IMR-90 (cell line): Measurements from ENCODE around the gene PLA2G2C. TPM values are rescaled to one million over a fixed set of nuclear protein-coding genes. Genes with fewer than 3 reads are reported as not detected.

Experiments used
- ATAC-seq: fragments of 200-7000 bp; cut with Tn5 transposase; 2 replicates; pipeline ENCODE4 v1.9.1; 2020; ENCODE audit warnings: low read depth, mild to moderate bottlenecking, moderate library complexity
- BruUV-seq: library from RNA; stranded (reverse); fragments of 400-500 nt; replicated peaks from 2 replicates; lab custom pipeline; 2021; lab: Mats Ljungman, UMichigan
- CTCF ChIA-PET: fragments of 300-600 bp; formaldehyde crosslinking; extraction: SDS; loops from one replicate; lab custom pipeline; 2021; ENCODE audit warnings: antibody characterized with exemption; lab: Yijun Ruan, JAX
- POLR2A ChIA-PET: fragments of 300-600 bp; sonication (Branson Sonifier 250); formaldehyde crosslinking; loops from one replicate; lab custom pipeline; 2022; ENCODE audit warnings: antibody characterized with exemption; ENCODE audit not compliant: unreplicated experiment; lab: Charles Lee
- DNase-seq: peaks from one replicate; pipeline ENCODE4 v3.0.0; 2013
- H2AFZ ChIP-seq: replicated peaks from 2 replicates; pipeline ENCODE3; 2013; ENCODE audit warnings: low read length, mild to moderate bottlenecking; ENCODE audit not compliant: poor library complexity
- H2AK5ac ChIP-seq: 2 replicates; pipeline ENCODE4 v1.6.1; 2013; ENCODE audit warnings: low read depth, low read length, inconsistent platforms
- H2AK9ac ChIP-seq: replicated peaks from 2 replicates; pipeline ENCODE3; 2013; ENCODE audit warnings: mild to moderate bottlenecking, low read depth, low read length, moderate library complexity; ENCODE audit not compliant: poor library complexity
- H2BK120ac ChIP-seq: 2 replicates; pipeline ENCODE4 v1.6.1; 2013; ENCODE audit warnings: low read depth, low read length, inconsistent platforms
- H2BK15ac ChIP-seq: 3 replicates; pipeline ENCODE4 v1.6.1; 2013; ENCODE audit warnings: low read depth, low read length, inconsistent platforms
- H2BK20ac ChIP-seq: 2 replicates; pipeline ENCODE4 v1.6.1; 2013; ENCODE audit warnings: low read depth, mild to moderate bottlenecking, inconsistent platforms, low read length, moderate library complexity
- H2BK5ac ChIP-seq: 2 replicates; pipeline ENCODE4 v1.6.1; 2013; ENCODE audit warnings: mild to moderate bottlenecking, low read depth, low read length, inconsistent platforms; ENCODE audit not compliant: poor library complexity, severe bottlenecking
- H3K14ac ChIP-seq: replicated peaks from 2 replicates; pipeline ENCODE4 v1.6.1; 2013; ENCODE audit warnings: low read depth, low read length, inconsistent platforms
- H3K18ac ChIP-seq: 2 replicates; pipeline ENCODE4 v1.6.1; 2013; ENCODE audit warnings: low read depth, low read length, control low read depth
- H3K23ac ChIP-seq: 2 replicates; pipeline ENCODE4 v1.6.1; 2013; ENCODE audit warnings: low read depth, low read length, inconsistent platforms
- H3K27ac ChIP-seq: 2 replicates; pipeline ENCODE4 v1.5.1; 2013; ENCODE audit warnings: mild to moderate bottlenecking, control low read depth, low read length; ENCODE audit not compliant: insufficient read depth
- H3K27me3 ChIP-seq: 2 replicates; pipeline ENCODE4 v1.6.1; 2013; ENCODE audit warnings: low read length; ENCODE audit not compliant: control insufficient read depth, insufficient read depth
- H3K36me3 ChIP-seq: 2 replicates; pipeline ENCODE4 v1.6.1; 2013; ENCODE audit warnings: low read length, mixed read lengths; ENCODE audit not compliant: control insufficient read depth, insufficient read depth
- H3K4ac ChIP-seq: 2 replicates; pipeline ENCODE4 v1.6.1; 2013; ENCODE audit warnings: low read depth, low read length, inconsistent platforms
- H3K4me1 ChIP-seq: 2 replicates; pipeline ENCODE4 v1.6.1; 2013; ENCODE audit warnings: low read length, mixed read lengths; ENCODE audit not compliant: control insufficient read depth, insufficient read depth
- H3K4me2 ChIP-seq: 2 replicates; pipeline ENCODE4 v1.6.1; 2013; ENCODE audit warnings: low read depth, mild to moderate bottlenecking, control low read depth, low read length, moderate library complexity
- H3K4me3 ChIP-seq: 2 replicates; pipeline ENCODE4 v1.5.1; 2013; ENCODE audit warnings: low read depth, mild to moderate bottlenecking, control low read depth, low read length, moderate library complexity; ENCODE audit not compliant: insufficient read depth
- H3K56ac ChIP-seq: 2 replicates; pipeline ENCODE4 v1.6.1; 2013; ENCODE audit warnings: low read length, inconsistent platforms; ENCODE audit not compliant: insufficient read depth; ENCODE audit errors: extremely low read depth
- H3K79me1 ChIP-seq, 2 experiments: 2 replicates each; pipeline ENCODE4 v1.6.1; 2013; ENCODE audit warnings: low read length in 2 of 2, inconsistent platforms in 1 of 2, low read depth in 1 of 2
- H3K9ac ChIP-seq: 2 replicates; pipeline ENCODE4 v1.6.1; 2013; ENCODE audit warnings: low read depth, low read length, control low read depth
- H3K9me1 ChIP-seq: 2 replicates; pipeline ENCODE4 v1.6.1; 2013; ENCODE audit warnings: low read length, inconsistent platforms; ENCODE audit not compliant: insufficient read depth
- H3K9me3 ChIP-seq: 2 replicates; pipeline ENCODE4 v1.6.1; 2013; ENCODE audit warnings: low read length; ENCODE audit not compliant: control insufficient read depth, insufficient read depth
- H4K20me1 ChIP-seq: 2 replicates; pipeline ENCODE4 v1.6.1; 2013; ENCODE audit warnings: low read length, inconsistent platforms; ENCODE audit not compliant: insufficient read depth
- H4K5ac ChIP-seq: 2 replicates; pipeline ENCODE4 v1.6.1; 2013; ENCODE audit warnings: mild to moderate bottlenecking, low read depth, low read length, control low read depth
- H4K8ac ChIP-seq, 2 experiments: 2 replicates each; pipeline ENCODE4 v1.6.1; 2013; ENCODE audit warnings: low read depth in 2 of 2, low read length in 2 of 2, control low read depth in 1 of 2, inconsistent platforms in 1 of 2
- H4K91ac ChIP-seq: 2 replicates; pipeline ENCODE4 v1.6.1; 2013; ENCODE audit warnings: low read depth, low read length, inconsistent platforms; ENCODE audit not compliant: insufficient read depth
- CEBPB ChIP-seq: IDR thresholded peaks from 2 replicates; pipeline ENCODE4 v1.6.1; 2012; ENCODE audit warnings: low read depth, low read length, improper control_type of control experiment
- FOS ChIP-seq: fragments of 150-350 bp; IDR thresholded peaks from 2 replicates; pipeline ENCODE4 v1.6.1; 2016; ENCODE audit warnings: low read depth, low read length
- NFE2L2 ChIP-seq: fragments of 150-350 bp; IDR thresholded peaks from 2 replicates; pipeline ENCODE4 v1.6.1; 2016; ENCODE audit warnings: low read depth, mild to moderate bottlenecking, low read length
- POLR2A ChIP-seq: IDR thresholded peaks from 2 replicates; pipeline ENCODE4 v1.6.1; 2012; ENCODE audit warnings: mild to moderate bottlenecking, low read depth, low read length
- RAD21 ChIP-seq: IDR thresholded peaks from 2 replicates; pipeline ENCODE4 v1.6.1; 2012; ENCODE audit warnings: low read length, improper control_type of control experiment
- RFX5 ChIP-seq: IDR thresholded peaks from 2 replicates; pipeline ENCODE4 v1.8.0; 2012; ENCODE audit warnings: low read depth, mild to moderate bottlenecking, low read length, moderate library complexity
- SMC3 ChIP-seq: fragments of 150-350 bp; IDR thresholded peaks from 2 replicates; pipeline ENCODE4 v1.6.1; 2016; ENCODE audit warnings: low read depth, mild to moderate bottlenecking, antibody characterized with exemption, low read length, moderate library complexity
- WGBS, 2 experiments: methylation state at CpG; one replicate each; pipeline versions ENCODE4 v1.1.5 to v1.1.7; 2013; ENCODE audit warnings: missing lambda C conversion rate in 2 of 2; ENCODE audit not compliant: insufficient read length in 1 of 2; ENCODE audit errors: extremely low coverage in 2 of 2; 5-methylcytosine and 5-hydroxymethylcytosine counted together
- dilution Hi-C: fragments of 300-500 bp; cut with HindIII; formaldehyde crosslinking; loops from one replicate; pipeline ENCODE4 v1.14.3; 2018; ENCODE audit warnings: low sequenced_read_pairs; ENCODE audit not compliant: unreplicated experiment
- in situ Hi-C: fragments of 300-500 bp; cut with MboI; formaldehyde crosslinking; loops from 3 replicates; pipeline ENCODE4 v1.14.3; 2019; ENCODE audit warnings: low sequenced_read_pairs, inconsistent platforms, mixed read lengths
- intact Hi-C: fragments of 100-400 bp; cut with micrococcal nuclease; formaldehyde crosslinking; loops from 2 replicates; pipeline ENCODE4 v1.10.0; 2022
- polyA plus RNA-seq, 3 experiments: library from polyadenylated mRNA; depleted of rRNA; stranded (reverse); fragments of >200 nt; gene quantifications; 2 replicates each; pipeline ENCODE4 v1.2.3, GENCODE V29; 2012; ENCODE audit warnings: low replicate concordance in 1 of 3
- total RNA-seq: library from RNA; depleted of rRNA; stranded (reverse); fragments of >200 nt; gene quantifications from 2 replicates; pipeline ENCODE4 v1.2.3, GENCODE V29; 2012
- TF ChIP-seq, protein P1 (sequence below): conservative IDR thresholded peaks from 2 replicates; pipeline ENCODE4 v1.5.1; 2012; ENCODE audit warnings: mild to moderate bottlenecking, low read depth, low read length, improper control_type of control experiment
- TF ChIP-seq, protein P2 (sequence below): fragments of 150-350 bp; IDR thresholded peaks from 2 replicates; pipeline ENCODE4 v1.6.1; 2017; ENCODE audit warnings: mild to moderate bottlenecking, antibody characterized with exemption, low read length, low read depth

Gene PLA2G2C
- total and polyA plus RNA-seq, 2 of the 4 experiments (the other 2 are of a cell fraction), result not detected

DNA sequence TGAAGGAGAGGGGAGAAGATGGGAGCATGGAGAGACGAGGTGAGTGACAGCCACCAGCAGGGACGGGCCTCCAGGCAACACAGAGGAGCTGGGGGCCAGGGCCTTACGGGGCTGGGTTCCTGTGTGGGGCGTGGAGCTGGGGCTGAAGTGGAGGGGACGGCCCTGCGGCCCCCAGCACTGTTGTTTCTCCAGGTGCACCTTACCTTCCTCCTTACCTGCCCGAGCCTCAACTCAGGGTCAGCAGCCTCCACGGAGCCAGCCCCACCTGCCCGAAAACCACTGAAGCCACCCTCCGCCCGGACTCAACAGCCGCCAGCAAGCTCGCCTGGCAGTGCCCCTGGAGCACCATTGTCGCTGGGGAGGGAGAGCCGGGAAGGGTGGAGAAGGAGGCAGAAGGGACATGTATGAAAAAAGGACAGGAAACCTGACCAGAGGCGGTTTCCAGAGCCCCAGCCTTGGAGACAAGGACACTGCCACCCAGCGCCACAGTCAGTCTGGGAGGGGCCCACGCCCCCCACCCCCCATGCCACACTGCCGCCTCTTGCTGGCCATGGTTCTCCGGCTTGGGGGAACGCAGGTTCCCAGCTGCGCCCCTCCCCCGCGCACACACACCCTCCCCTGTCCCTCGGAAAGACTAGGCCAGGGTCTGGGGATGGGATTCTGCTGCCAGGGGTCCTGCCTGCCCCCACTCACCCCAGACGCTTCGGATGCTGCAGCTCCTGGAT is 36.6 kb downstream of the PLA2G2C start:
- intact Hi-C loops, result loop anchor here (5.0 kb wide), 2 partner anchors 432 to 487 kb away; partner anchors contain the start of gene HTR6
- ChIA-PET POLR2A (no interaction called here), CTCF (interaction anchor here (1.0 kb wide), 1 partner anchor 231 kb away, joined by 3 read pairs; no protein-coding TSS in a partner anchor)
- H3K9me3 ChIP-seq, result no peaks in the 10 kb centered on the region
- DNase-seq (no peak), ATAC-seq (no peak)
- H4K8ac ChIP-seq, result no peak overlapping the region
- H4K20me1 ChIP-seq, result no peaks in the 10 kb centered on the region; the same call in 1 of the 2 replicates
- no peaks in the 10 kb centered on the region for H3K79me1 ChIP-seq
- H2AK9ac ChIP-seq, result no peak overlapping the region
- no peak overlapping the region for H2AFZ ChIP-seq
- no peak overlapping the region for H4K5ac ChIP-seq
- BruUV-seq, result no TSS peak
- WGBS, 2 experiments, result 100% methylated on average over 1 of the region's 27 CpGs; no CpG with 5 or more reads in 1 of the 2 experiments
- dilution Hi-C loops, result no loop called here
- no peak overlapping the region for H3K4me3 ChIP-seq
- no peaks in the 10 kb centered on the region for H3K9me1 ChIP-seq
- H3K4ac ChIP-seq, result no peak overlapping the region
- no peak overlapping the region for H3K14ac ChIP-seq
- H3K27ac ChIP-seq, result no peak overlapping the region
- TF ChIP-seq NFE2L2, result no peak
- TF ChIP-seq CEBPB, result no peak
- TF ChIP-seq RAD21, result no peak
- TF ChIP-seq SMC3, result no peak
- no peak for TF ChIP-seq RFX5
- TF ChIP-seq, protein P1, sequence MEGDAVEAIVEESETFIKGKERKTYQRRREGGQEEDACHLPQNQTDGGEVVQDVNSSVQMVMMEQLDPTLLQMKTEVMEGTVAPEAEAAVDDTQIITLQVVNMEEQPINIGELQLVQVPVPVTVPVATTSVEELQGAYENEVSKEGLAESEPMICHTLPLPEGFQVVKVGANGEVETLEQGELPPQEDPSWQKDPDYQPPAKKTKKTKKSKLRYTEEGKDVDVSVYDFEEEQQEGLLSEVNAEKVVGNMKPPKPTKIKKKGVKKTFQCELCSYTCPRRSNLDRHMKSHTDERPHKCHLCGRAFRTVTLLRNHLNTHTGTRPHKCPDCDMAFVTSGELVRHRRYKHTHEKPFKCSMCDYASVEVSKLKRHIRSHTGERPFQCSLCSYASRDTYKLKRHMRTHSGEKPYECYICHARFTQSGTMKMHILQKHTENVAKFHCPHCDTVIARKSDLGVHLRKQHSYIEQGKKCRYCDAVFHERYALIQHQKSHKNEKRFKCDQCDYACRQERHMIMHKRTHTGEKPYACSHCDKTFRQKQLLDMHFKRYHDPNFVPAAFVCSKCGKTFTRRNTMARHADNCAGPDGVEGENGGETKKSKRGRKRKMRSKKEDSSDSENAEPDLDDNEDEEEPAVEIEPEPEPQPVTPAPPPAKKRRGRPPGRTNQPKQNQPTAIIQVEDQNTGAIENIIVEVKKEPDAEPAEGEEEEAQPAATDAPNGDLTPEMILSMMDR, result no peak
- TF ChIP-seq, protein P2, sequence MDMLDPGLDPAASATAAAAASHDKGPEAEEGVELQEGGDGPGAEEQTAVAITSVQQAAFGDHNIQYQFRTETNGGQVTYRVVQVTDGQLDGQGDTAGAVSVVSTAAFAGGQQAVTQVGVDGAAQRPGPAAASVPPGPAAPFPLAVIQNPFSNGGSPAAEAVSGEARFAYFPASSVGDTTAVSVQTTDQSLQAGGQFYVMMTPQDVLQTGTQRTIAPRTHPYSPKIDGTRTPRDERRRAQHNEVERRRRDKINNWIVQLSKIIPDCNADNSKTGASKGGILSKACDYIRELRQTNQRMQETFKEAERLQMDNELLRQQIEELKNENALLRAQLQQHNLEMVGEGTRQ, result no peak
- no peak for TF ChIP-seq POLR2A
- TF ChIP-seq FOS, result no peak
- no peak overlapping the region for H2BK15ac ChIP-seq
- H3K18ac ChIP-seq, result no peak overlapping the region
- no peak overlapping the region for H2AK5ac ChIP-seq
- H2BK120ac ChIP-seq, result no peak overlapping the region
- no peak overlapping the region for H2BK20ac ChIP-seq
- H3K4me2 ChIP-seq, result no peak overlapping the region
- H3K27me3 ChIP-seq, result peaks cover 15% of the 10 kb centered on the region
- no peak overlapping the region for H2BK5ac ChIP-seq
- H3K9ac ChIP-seq, result no peak overlapping the region
- H3K36me3 ChIP-seq, result no peaks in the 10 kb centered on the region
- H3K23ac ChIP-seq, result no peak overlapping the region
- in situ Hi-C loops, result loop anchor here (5.0 kb wide), 1 partner anchor 232 kb away; no protein-coding TSS in a partner anchor
- H3K4me1 ChIP-seq, result peaks cover 3% of the 10 kb centered on the region; the same call in 1 of the 2 replicates
- no peak overlapping the region for H4K91ac ChIP-seq
- H3K56ac ChIP-seq, result no peak overlapping the region
